ENCODE data around the gene ERP29.
"Not testable (repeated sequence)": the region's sequence is repeated elsewhere in the genome, so short reads cannot be mapped to it uniquely, and the experiment has no call there.

ERP29 gene

DNA sequence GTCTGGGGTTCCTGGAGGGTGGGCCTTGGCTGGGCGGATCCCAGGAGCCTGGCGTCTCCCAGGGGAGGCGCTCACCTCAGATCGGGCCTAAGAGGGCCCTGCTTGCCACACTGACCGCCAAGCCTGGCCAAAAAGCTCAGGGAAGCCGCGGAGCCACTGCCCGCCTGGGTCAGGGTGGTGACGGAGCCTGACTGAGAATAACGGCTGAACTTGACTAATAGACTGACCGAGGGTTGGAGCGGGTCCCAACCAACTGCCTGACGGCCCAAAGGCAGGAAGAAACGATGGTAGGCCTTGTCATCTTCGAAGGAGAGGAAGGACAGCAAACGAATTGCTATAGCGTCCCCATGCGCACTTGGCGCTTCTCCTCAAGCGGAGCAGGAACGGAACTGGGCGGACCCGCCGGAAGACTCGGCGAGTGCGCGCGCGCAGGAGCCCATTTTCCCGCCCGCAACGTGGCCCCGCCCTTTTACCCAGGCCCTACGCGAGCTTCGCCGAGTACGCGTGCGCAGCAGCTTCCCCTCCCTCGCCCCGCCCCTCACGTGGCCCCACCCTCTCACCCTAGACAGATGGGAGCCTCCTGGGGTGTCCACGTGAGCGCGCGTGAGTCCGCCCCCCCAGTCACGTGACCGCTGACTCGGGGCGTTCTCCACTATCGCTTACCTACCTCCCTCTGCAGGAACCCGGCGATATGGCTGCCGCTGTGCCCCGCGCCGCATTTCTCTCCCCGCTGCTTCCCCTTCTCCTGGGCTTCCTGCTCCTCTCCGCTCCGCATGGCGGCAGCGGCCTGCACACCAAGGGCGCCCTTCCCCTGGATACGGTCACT is at the start of gene ERP29, which contains the start of gene TMEM116:
TSS of gene ERP29 (plus strand) at position 652 of the 826 bp plus-strand sequence. CDS start at position 692, 40 bp downstream.
TSS of gene TMEM116 (minus strand) at position 391 of the 826 bp plus-strand sequence. CDS start 7,895 bp downstream, outside the sequence.
- peak; percentile 98 for DNase-seq

DNA sequence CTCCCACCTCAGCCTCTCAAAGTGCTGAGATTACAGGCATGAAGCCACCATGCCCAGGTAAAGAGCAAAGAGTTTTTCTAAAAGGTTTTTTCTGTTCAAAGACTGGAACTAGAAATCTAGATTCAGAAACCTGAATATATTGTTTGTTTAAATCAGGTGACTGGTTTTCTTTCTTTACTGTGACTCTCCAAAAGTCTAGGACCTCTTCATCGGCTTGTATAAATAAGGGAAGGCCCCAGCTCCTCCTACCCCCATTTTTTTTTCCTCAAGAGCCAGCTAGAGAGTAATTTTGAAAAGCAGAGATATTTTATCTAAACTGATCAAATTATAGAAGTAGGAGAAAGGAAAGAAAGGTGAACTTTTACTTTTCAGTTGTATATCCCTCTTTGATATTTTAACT is 48.3 kb upstream of the ERP29 start:
- no peak for DNase-seq

DNA sequence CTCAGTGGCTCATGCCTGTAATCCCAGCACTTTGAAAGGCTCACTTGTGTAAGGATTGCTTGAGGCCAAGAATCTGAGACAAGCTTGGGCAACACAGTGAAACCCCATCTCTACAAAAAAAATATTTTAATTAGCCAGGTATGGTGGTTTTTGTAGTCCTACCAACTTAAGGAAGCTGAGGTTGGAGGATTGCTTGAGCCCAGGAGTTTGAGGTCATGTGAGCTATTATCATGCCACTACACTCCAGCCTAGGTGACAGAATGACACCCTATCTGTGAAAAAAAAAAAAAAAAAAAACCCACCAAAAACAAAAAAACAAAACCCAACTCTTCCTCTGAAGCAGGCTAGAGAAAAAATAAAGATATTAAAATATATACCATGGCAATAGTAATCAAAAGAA is 41.4 kb upstream of the ERP29 start:
- DNase-seq, result no peak

DNA sequence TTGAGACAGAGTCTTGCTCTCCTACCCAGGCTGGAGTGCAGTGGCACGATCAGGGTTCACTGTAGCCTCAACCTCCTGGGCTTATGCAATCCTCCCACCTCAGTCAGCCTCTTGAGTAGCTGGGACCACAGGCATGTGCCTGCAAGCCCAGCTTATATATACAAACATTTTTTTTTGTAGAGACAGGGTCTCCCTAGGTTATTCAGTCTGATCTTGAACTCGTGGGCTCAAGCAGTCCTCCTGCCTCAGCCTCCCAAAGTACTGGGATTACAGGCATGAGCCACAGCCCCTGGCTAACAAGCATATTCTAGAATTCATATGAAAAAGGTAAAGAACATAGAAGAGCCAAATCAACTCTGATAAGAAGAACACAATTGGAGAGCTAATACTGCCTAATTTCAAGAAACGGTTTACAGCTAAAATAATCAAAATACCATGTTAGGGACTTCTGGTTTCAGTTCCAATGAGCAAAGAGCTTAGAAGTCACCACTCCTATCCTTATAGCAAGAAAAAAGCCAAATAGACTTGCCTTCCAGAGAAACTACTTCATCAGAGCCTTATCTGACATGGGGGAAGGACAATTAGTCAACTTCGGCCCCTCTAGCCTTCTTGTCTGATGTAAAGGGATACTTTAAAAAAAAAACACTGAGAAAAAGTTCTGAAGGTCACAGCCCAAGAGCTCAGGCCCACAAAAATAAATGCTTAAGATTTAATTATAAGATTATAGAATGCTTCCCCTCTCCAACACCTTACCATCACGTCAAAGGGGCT is 37.9 kb upstream of the ERP29 start:
- DNase-seq, result no peak

DNA sequence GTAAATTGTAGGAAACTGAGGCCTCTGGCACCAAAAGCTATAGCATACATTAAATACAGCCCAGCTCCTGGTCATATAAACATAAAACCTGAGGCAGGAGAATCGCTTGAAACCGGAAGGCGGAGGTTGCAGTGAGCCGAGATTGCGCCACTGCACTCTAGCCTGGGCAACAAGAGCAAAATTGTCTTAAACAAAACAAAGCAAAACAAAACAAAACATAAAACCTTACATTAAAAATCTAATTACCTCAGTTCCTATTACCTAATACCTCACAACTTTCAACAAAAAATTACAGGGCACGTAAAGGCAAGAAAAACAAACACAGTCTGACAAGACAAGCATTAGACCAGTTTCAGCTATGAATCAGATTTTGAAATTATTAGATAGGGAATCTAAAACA is 36.9 kb upstream of the ERP29 start:
- DNase-seq, result no peak

DNA sequence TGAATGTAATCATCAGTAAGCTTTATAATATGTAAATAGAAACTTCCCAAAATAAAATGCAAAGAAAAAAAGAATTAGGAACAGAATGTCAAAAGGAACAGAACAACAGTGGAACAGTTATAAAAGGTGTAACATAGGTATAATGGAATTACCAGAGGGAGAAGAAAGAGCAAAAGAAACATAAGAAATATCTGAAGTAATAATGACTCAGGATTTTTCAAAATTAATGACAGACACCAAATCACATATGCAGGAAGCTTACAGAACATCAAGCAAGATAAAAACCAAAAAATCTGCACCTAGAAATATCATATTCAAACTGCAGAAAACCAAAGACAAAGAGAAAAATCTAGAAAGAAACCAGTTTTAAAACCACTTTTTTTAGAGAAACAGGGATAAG is 36.4 kb upstream of the ERP29 start:
- no peak for DNase-seq

DNA sequence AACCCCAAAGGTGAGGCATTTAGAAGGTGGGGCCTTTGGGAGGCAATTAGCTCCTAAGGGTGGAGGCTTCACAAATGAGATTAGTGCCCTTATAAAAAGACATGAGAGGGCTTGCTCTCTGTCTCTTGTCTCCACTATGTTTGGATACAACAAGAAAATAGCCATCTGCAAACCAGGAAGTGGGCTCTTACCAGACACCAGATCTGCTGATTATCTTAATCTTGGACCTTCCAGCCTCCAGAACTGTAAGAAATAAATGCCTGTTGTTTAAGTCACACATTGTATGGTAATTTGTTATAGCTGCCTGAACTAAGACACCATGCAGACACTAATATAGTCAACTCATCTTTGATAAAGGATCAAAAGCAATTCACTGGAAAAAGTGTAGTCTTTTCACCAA is 34.7 kb upstream of the ERP29 start:
- no peak for DNase-seq

DNA sequence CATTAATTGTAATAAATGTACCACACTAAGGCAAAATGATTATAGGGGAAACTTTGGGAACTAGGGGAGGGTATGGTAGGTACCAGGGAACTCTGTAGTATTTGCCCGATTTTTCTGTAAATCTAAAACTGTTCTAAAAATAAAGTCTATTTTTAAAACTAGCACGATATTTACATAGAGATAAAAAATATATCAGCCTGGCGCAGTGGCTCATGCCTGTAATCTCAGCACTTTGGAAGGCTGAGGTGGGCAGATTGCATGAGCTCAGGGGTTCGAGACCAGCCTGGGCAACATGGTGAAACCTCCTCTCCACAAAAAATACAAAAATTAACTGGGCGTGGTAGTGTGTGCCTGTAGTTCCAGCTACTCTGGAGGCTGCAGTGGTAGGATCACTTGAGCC is 32.6 kb upstream of the ERP29 start:
- no peak for DNase-seq

DNA sequence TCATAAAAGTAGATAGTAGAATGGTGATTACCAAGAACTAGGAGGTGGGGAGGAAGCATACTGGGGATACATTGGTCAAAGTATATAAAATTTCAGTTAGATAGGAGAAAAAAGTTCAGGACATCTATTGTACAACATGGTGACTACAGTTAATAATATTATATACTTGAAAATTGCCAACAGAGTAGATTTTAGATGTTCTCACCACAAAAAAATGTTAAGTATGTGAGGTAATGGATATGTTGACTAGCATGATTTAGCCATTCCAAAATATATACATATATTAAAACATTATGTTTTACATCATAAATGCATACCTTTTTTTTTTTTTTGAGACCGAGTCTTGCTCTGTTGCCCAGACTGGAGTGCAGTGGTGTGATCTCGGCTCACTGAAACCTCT is 31.2 kb upstream of the ERP29 start:
- no peak for DNase-seq

DNA sequence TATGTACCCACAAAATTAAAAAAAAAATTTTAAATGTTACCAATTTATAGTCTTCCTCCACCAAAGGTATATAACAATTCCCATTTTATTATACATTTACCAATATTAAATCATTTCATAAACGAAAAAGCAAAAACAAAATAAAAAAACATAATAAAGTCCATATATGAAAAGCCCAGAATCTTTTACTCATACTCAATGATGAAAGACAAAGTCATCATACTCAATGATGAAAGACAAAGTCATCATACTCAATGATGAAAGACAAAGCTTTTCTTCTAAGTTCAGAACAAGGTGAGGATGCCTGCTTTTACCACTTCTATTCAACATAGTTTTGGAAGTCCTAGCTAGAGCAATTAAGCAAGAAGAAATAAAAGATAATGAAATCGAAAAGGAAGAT is 28.4 kb upstream of the ERP29 start:
- no peak for DNase-seq

DNA sequence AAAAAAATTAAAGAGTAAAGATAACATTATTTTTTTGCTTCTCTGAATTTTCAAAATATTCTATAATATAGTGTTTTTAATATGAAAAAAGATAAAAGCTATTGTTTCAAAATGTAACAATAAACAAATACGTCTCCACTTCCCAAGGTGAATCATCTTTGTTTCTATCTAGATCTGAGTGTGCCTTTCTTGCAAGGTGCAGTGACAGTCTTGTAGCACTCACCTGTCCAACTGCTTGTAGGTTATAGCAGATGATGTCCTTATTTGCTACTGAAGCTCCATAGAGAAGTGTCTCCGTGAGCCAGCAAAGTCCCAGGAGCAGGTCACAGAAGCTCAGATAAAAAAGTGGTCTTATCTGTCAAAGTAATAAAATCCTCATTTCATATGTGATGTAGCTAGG is 21.7 kb upstream of the ERP29 start:
- DNase-seq, result no peak

DNA sequence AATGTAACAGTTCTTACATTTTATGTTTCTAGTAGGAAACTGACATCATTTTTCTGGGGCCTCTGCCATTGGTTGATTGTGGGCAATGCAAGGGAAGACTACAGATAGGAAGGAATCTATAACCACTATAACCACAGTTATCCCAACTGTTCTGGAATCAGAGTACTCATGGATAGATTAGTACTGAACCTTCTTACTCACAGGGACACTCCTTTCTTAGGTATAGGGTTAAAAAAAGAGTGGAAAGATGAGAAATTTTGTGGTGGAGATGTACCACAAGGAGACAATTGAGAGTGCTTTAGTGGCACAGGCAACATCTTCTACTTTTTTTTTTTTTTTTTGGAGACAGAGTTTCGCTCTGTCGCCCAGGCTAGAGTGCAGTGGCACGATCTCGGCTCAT is 21.3 kb upstream of the ERP29 start:
- no peak for DNase-seq

DNA sequence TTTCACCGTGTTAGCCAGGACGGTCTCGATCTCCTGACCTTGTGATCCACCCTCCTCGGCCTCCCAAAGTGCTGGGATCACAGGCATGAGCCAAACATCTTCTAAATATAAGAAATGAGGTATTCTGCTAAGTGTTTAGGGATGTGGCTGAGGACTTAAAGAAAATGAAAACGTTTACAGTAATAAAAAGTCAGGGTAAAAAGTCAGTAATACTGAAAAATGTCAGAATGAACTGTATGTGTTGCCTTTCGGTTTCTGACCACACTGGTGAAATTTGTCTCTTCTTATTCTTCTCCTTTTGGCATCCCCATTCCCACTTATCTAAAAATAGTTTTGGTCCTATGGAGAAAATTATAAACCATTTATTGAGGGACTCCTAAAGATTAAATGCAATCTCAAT is 20.8 kb upstream of the ERP29 start:
- no peak for DNase-seq

DNA sequence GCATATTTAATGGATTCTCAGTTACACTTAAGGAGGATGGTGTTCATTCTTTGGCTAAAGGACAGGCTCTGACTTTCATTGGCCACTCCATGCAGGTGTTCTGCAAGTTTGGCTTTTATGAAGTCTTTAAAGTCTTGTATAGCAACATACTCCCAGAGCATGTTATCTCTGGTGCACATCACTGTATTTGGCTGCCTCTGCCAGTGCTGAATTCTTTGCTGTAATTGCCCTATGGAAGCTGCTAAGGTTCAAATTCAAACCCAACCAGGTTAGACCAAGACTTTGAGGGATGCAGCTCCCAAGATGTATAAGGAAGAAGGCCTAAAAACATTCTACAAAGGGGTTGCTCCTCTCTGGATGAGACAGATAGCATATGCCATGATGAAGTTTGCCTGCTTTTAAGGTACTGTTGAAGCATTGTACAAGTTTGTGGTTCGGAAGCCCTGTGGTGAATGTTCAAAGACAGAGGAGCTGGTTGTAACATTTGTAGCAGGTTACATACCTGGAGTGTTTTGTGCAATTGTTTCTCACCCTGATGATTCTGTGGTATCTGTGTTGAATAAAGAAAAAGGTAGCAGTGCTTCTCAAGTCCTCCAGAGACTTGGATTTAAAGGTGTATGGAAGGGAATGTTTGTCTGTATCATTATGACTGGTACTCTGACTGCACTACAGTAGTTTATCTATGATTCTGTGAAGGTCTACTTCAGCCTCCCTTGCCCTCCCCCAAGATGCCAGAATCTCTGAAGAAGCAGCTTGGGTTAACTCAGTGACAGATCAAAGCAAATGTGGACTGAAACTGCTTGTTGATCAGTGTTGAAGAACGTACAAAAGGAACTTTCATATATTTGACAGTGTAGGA is 19.7 kb upstream of the ERP29 start:
- DNase-seq, result no peak

DNA sequence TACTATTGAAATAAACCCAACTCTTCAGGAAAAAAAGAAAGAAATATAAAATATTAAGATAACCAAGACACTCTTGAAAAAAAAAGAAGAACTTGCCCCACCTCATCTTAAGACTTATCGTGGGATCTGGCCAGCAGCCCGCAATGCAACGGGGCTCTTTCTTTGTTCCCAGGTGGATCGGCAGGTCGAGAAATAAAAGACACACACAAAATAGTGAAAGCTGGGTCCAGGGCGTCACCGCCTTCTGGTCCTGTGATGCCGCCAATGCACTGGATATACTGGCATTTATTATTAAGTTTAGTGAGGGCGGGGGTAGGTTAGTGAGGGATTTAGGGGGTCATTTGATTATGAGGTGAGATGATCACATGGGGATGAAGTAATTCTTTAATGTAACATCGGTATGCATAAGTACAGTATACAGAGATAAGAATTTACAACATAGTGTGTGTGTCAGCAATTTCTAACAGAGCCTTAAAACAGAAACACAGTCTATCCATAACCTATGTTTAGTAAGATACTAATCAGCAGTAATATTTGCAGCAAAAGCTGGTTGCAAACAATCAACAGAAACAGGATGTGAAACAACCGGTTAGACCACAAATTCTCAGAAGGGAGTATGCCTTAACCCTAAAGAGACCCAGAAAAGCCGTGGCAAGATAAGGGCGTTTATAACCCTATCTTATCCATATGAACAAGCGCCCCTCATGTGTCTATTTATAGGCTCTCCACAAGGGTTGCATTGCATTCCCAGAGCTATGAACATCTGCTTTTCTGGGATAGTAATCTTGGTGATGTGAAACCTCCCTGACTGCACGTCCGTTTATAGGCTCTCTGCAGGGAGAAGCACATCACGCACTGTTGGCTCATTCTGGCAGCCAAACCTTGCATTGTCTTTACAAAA is 18.8 kb upstream of the ERP29 start:
- not testable (repeated sequence) for DNase-seq

DNA sequence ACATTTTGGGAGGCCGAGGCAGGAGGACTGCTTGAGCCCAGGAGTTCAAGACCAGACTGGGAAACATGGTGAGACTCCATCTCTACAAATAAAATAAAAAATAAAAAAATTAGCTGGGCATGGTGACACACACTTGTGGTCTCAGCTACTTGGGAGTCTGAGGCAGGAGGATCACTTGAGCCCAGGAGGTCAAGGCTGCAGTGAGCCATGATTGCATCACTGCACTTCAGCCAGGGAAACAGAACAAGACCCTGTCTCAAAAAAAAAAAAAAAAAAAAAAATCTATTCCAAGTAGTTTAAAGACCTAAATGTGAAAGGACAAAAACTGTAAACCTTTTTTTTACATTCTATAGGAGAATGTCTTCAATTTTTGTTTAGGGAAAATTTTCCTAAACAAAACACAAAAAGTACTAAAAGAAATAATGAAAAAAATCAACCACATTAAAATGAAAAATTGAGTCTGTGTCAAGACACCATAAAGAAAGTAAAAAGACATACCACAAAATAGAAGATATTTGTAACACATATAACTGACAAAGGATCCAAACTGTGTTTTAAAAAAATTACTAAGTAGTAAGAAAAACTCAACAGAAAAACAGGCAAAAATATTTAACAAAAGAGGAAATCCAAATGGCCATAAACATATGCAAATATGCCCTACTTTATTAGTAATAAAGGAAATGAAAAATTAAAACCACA is 17.3 kb upstream of the ERP29 start:
- no peak for DNase-seq

DNA sequence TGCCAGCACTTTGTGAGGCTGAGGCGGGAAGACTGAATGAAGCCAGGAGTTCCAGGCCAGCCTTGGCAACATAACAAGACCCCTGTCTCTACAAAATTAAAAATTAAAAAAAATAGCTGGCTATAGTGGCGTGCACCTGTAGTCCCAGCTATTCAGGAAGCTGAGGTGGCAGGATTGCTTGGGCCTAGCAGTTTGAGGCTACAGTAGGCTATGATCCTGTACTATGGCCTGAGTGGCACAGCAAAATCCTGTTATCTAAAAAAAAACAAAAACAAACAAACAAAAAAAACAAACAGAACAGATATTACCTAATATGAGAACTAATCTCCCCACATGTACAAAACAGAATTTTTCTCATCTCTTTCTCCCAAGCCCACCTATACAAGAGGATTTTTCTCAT is 15.9 kb upstream of the ERP29 start:
- no peak for DNase-seq

DNA sequence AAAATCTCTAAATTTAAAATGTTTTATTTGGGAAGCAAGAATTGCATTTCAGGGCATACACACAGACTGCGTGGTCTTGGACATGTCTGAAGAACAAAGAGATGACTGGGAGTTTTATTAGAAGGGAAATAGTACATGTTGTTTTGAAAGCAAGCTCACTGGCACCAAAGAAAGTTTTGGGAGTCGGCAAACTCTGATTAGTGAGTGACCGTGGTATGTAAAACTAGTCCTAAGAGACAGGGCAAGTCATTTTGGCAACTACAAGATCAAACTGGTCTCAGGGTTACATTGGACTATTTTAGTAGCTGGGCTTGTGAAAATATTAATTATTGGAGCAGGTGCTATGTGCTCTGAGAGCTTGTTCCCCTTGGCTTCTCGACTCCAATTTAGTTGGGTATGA is 15.2 kb upstream of the ERP29 start:
- DNase-seq, result no peak

DNA sequence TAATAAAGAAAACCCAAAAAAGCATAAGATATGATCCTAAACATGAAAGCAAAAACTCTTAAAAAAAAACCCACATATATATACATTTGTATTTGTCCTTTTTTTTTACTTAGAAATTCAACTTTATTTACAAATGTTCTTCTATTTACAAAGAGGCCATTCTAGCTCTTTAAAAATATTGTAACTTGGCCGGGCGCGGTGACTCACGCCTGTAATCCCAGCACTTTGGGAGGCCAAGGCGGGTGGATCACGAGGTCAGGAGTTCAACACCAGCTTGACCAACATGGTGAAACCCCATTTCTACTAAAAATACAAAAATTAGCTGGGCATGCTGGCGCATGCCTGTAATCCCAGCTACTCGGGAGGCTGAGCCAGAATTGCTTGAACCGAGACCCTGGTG is 14.1 kb upstream of the ERP29 start:
- DNase-seq, result not testable (repeated sequence)

DNA sequence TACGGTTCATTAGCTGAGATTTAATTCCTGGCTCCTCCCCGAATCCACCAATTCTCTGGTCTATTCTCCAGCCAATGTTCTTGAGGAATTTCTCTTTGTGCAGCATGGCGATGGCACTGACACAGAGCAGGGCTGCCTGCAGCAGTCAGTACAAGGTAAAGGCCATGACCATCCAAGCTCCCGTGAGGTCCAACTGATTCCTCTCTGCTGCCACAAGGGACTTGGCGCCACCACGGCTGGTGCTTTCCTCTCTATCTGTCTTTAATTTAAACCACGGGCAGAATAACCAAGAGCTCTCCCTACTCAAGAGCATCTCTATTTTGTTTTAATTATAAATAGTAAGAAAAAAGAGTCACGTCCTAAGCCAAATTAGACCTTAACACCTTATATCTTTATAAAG is 12.4 kb upstream of the ERP29 start:
- DNase-seq, result no peak

DNA sequence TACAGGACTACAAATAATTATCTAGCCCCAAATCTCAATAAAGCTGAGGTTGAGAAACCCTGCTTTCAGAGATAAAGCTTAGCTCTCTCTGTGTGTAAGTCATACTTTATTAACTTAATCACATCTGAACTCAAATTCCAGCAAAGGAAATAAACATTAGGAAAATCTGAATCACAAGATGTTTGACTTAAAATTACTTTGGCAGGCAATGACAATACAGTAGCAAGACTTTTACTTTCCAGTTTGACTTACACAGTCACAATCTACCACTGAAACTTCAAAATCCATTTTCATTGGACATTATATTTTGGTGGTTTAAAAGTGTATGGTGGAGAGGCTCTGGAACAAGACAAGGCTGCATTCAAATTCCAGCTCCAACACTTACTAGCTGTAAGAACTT is 11.7 kb upstream of the ERP29 start:
- DNase-seq, result no peak

DNA sequence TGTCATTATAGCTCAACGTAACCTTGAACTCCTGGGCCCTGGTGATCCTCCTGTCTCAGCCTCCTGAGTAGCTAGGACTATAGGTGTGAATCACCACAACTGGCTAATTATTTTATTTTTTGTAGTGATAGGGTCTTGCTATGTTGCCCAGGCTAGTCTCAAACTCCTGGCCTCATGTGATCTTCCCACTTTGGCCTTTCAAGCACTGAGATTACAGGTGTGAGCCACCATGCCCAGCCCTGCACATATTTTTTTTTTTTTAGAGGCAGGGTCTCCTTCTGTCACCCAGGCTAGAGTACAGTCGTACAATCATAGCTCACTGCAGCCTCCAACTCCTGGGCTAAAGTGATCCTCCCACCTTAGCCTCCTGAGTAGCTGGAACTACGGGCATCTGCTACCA is 9.2 kb upstream of the ERP29 start:
- no peak for DNase-seq
